OCI-LY1 (cell line): ENCODE results near the gene REV3L.

Source experiments
- CTCF ChIP-seq: fragments of 200-600 bp; sonication (generic), shearing (Covaris generic); IDR thresholded peaks from 2 replicates; pipeline ENCODE4 v1.5.1; 2017; ENCODE audit warnings: mild to moderate bottlenecking, antibody characterized with exemption, low read length, moderate library complexity, mixed read lengths
- EZH2 ChIP-seq: fragments of 200-600 bp; sonication (generic), shearing (Covaris generic); IDR thresholded peaks from 2 replicates; pipeline ENCODE4 v1.8.0; 2017; ENCODE audit warnings: borderline replicate concordance, mixed run types, mild to moderate bottlenecking, antibody characterized with exemption, low read length, moderate library complexity, mixed read lengths

- no peak for TF ChIP-seq CTCF
- no peak for TF ChIP-seq EZH2
Measured at GRCh38 chr6:111409430-111409829, 73.6 kb downstream of the REV3L start.
